H1 (cell line): Measurements from ENCODE around the gene TNXB.

Experiments used
- CHD1 ChIP-seq: IDR thresholded peaks from 2 replicates; pipeline ENCODE4 v1.6.1; 2012; ENCODE audit warnings: low read depth, low read length, improper control_type of control experiment
- CTCF ChIP-seq, 3 experiments: IDR thresholded peaks; 1 replicate in 2 of 3; 2 replicates in 1 of 3; pipeline versions ENCODE4 v1.5.1 to v1.6.1; 2011; ENCODE audit warnings: low read length in 3 of 3, mild to moderate bottlenecking in 3 of 3, inconsistent platforms in 2 of 3, low read depth in 1 of 3, moderate library complexity in 1 of 3; ENCODE audit not compliant: insufficient read depth in 1 of 3; ENCODE audit errors: control extremely low read depth in 1 of 3
- EGR1 ChIP-seq: IDR thresholded peaks from 2 replicates; pipeline ENCODE4 v1.6.1; 2011; ENCODE audit warnings: low read depth, low read length, borderline replicate concordance
- SRF ChIP-seq: IDR thresholded peaks from 2 replicates; pipeline ENCODE4 v1.6.1; 2011; ENCODE audit warnings: mild to moderate bottlenecking, low read depth, low read length, moderate library complexity

- TF ChIP-seq SRF (no peak), CHD1 (no peak), EGR1 (no peak), CTCF (IDR thresholded peaks at IDR 0.05; ENCODE audit: control extremely low read depth in 1 of 3, insufficient read depth in 1 of 3, low read depth in 1 of 3, low read length in 3 of 3) (no peak)
These were observed 34.1 kb downstream of the TNXB start for GRCh38 chr6:32074996-32075532.
